GM06990 (cell line): Measurements from ENCODE around the gene REM1.

Source experiments
- DNase-seq: peaks from one replicate; pipeline ENCODE4 v3.0.0-alpha.2; 2011; ENCODE audit not compliant: insufficient read length; ENCODE audit errors: extremely low read depth
- H3K27me3 ChIP-seq: replicated peaks from 2 replicates; pipeline ENCODE4 v1.6.0; 2011; ENCODE audit warnings: low read length; ENCODE audit not compliant: control insufficient read depth, insufficient read depth
- H3K36me3 ChIP-seq: 2 replicates; pipeline ENCODE4 v1.5.1; 2011; ENCODE audit warnings: low read length; ENCODE audit not compliant: control insufficient read depth, insufficient read depth
- H3K4me3 ChIP-seq: replicated peaks from 2 replicates; pipeline ENCODE4 v1.5.1; 2011; ENCODE audit warnings: low read depth, mild to moderate bottlenecking, control low read depth, low read length
- TF ChIP-seq, protein P1 (sequence below): IDR thresholded peaks from 2 replicates; pipeline ENCODE4 v1.5.1; 2011; ENCODE audit warnings: low read length, control low read depth, mild to moderate bottlenecking, inconsistent platforms; ENCODE audit not compliant: insufficient read depth, poor library complexity, severe bottlenecking

REM1 gene

GRCh38 chr20:31472395-31473330 is 2.4 kb upstream of the REM1 start:
- no peak overlapping the region for H3K4me3 ChIP-seq
- TF ChIP-seq, protein P1, sequence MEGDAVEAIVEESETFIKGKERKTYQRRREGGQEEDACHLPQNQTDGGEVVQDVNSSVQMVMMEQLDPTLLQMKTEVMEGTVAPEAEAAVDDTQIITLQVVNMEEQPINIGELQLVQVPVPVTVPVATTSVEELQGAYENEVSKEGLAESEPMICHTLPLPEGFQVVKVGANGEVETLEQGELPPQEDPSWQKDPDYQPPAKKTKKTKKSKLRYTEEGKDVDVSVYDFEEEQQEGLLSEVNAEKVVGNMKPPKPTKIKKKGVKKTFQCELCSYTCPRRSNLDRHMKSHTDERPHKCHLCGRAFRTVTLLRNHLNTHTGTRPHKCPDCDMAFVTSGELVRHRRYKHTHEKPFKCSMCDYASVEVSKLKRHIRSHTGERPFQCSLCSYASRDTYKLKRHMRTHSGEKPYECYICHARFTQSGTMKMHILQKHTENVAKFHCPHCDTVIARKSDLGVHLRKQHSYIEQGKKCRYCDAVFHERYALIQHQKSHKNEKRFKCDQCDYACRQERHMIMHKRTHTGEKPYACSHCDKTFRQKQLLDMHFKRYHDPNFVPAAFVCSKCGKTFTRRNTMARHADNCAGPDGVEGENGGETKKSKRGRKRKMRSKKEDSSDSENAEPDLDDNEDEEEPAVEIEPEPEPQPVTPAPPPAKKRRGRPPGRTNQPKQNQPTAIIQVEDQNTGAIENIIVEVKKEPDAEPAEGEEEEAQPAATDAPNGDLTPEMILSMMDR = no peak
- no peak for DNase-seq
- H3K27me3 ChIP-seq = peaks cover 2% of the 10 kb centered on the region; the same call in 1 of the 2 replicates
- H3K36me3 ChIP-seq = no peaks in the 10 kb centered on the region

- Histone ChIP-seq H3K36me3 (no peaks in the 10 kb centered on the region), H3K4me3 (no peak overlapping the region), H3K27me3 (peaks cover 2% of the 10 kb centered on the region; the same call in 1 of the 2 replicates)
- no peak for DNase-seq
- TF ChIP-seq, protein P1 = no peak
Measured at GRCh38 chr20:31473331-31474096, 1.6 kb upstream of the REM1 start.

- DNase-seq = peak; percentile 29
- H3K4me3 ChIP-seq = no peak overlapping the region
- peaks cover 2% of the 10 kb centered on the region; the same call in 1 of the 2 replicates for H3K27me3 ChIP-seq
- TF ChIP-seq, protein P1 = no peak
- no peaks in the 10 kb centered on the region for H3K36me3 ChIP-seq
Measured at GRCh38 chr20:31474097-31474436, 1.0 kb upstream of the REM1 start.

DNA sequence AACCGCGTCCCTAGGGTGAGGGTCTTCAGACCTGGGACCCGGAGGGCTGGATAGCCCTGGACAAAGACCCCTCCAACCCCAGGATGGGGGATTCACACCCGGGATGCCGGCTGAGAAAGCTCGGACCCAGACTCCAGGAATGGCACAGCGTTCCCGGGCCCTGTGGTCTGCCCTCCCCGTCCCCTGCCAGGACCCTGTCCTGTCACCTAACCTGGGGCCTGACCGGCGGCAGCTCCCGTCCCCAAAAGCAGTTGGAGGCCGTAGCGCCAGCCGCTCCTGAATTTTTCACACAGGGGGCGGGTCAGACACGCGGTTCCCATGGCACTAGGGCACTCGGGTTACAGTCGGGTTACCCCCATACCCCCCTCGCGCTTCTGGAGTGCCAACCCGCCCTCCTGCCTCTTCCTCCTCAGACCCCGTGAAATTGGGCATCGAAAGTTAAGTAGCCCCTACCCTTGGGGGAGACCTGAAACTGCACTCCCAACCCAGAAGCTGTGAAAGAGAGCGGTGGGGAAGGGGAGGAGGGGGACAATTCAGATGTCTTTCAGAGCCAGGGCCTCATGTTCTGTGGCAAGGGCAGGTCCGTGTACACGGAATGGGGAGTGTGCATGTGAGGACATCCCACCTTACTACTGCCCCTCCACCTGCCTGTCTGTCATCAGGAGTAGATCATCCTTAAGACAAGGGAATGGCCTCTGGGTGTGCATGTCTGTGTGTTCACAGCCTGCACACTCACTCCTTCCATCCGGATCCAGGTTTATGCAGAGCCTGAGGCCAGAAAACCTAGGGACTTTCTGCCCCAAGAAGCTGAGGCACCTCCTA is 595 bp downstream of the REM1 start:
- DNase-seq = no peak
- Histone ChIP-seq H3K36me3 (no peaks in the 10 kb centered on the region), H3K27me3 (peaks cover 2% of the 10 kb centered on the region; the same call in 1 of the 2 replicates), H3K4me3 (no peak overlapping the region)
- TF ChIP-seq, protein P1 = no peak

- peaks cover 2% of the 10 kb centered on the region; the same call in 1 of the 2 replicates for H3K27me3 ChIP-seq
Measured at GRCh38 chr20:31476294-31476585, 1.2 kb downstream of the REM1 start.

More at GRCh38 chr20:31476294-31476585, 1.2 kb downstream of the REM1 start:
- no peak for DNase-seq
- H3K4me3 ChIP-seq = no peak overlapping the region
- no peaks in the 10 kb centered on the region for H3K36me3 ChIP-seq
- TF ChIP-seq, protein P1 = no peak
